Endothelial cell of umbilical vein (primary cell): ENCODE results near the gene GMCL2. TPM values are rescaled to one million over a fixed set of nuclear protein-coding genes. Genes with fewer than 3 reads are reported as not detected.

Source experiments
- BruUV-seq: library from RNA; stranded (reverse); fragments of 400-500 nt; replicated peaks from 2 replicates; lab custom pipeline; 2021; lab: Mats Ljungman, UMichigan
- CTCF ChIA-PET: fragments of 300-600, 350-600 bp; sonication (Branson Sonifier 250); formaldehyde crosslinking; loops from one replicate; lab custom pipeline; 2021; ENCODE audit warnings: antibody characterized with exemption, inconsistent platforms; lab: Charles Lee
- POLR2A ChIA-PET: fragments of 300-600, 350-600 bp; sonication (Branson Sonifier 250); formaldehyde crosslinking; loops from one replicate; lab custom pipeline; 2021; ENCODE audit warnings: antibody characterized with exemption, inconsistent platforms; lab: Charles Lee
- DNase-seq: peaks from one replicate; pipeline ENCODE4 v3.0.0-alpha.2; 2011; ENCODE audit warnings: low read depth, low spot score
- FAIRE-seq: peaks from 2 replicates; lab custom pipeline; 2011; peaks lifted over from hg19 to GRCh38; lab: Jason Lieb, UNC
- H2AFZ ChIP-seq: 2 replicates; pipeline ENCODE4 v1.6.0; 2012; ENCODE audit warnings: low read depth, low read length, control low read depth, inconsistent platforms
- H3K27ac ChIP-seq: 2 replicates; pipeline ENCODE4 v1.5.1; 2011; ENCODE audit warnings: low read depth, mild to moderate bottlenecking, control low read depth, low read length, moderate library complexity; ENCODE audit not compliant: insufficient read depth
- H3K27me3 ChIP-seq, 2 experiments: 2 replicates each; pipeline versions ENCODE4 v1.6.0 to v1.6.1; 2011; ENCODE audit warnings: low read length in 2 of 2, mixed read lengths in 1 of 2; ENCODE audit not compliant: control insufficient read depth in 2 of 2, insufficient read depth in 2 of 2
- H3K36me3 ChIP-seq, 2 experiments: 2 replicates in 1 of 2; 3 replicates in 1 of 2; pipeline ENCODE4 v1.5.1; 2011; ENCODE audit warnings: low read length in 2 of 2, mild to moderate bottlenecking in 1 of 2, moderate library complexity in 1 of 2; ENCODE audit not compliant: control insufficient read depth in 2 of 2, insufficient read depth in 2 of 2; ENCODE audit errors: extremely low read depth in 1 of 2
- H3K4me1 ChIP-seq: 3 replicates; pipeline ENCODE4 v1.5.1; 2011; ENCODE audit warnings: mild to moderate bottlenecking, low read length; ENCODE audit not compliant: control insufficient read depth, insufficient read depth; ENCODE audit errors: extremely low read depth
- H3K4me2 ChIP-seq: 2 replicates; pipeline ENCODE4 v1.6.1; 2011; ENCODE audit warnings: low read length, control low read depth, mixed read lengths; ENCODE audit not compliant: insufficient read depth
- H3K4me3 ChIP-seq, 3 experiments: fragments of 200-600 bp in 1 of 3; sonication (generic), shearing (Covaris generic) in 1 of 3; replicated peaks in 1 of 3; 2 replicates each; pipeline ENCODE4 v1.5.1; 2011 to 2016; ENCODE audit warnings: control low read depth in 3 of 3, low read length in 3 of 3, mild to moderate bottlenecking in 2 of 3, inconsistent platforms in 1 of 3, low read depth in 1 of 3, moderate library complexity in 1 of 3; ENCODE audit not compliant: insufficient read depth in 1 of 3
- H3K79me2 ChIP-seq: 2 replicates; pipeline ENCODE4 v1.6.0; 2012; ENCODE audit warnings: low read length, inconsistent platforms; ENCODE audit not compliant: control insufficient read depth, insufficient read depth
- H3K9ac ChIP-seq: replicated peaks from 2 replicates; pipeline ENCODE3; 2011; ENCODE audit warnings: low read length, control low read depth; ENCODE audit not compliant: insufficient read depth; ENCODE audit errors: extremely low read depth
- H3K9me1 ChIP-seq: replicated peaks from 3 replicates; pipeline ENCODE4 v1.6.0; 2011; ENCODE audit warnings: mild to moderate bottlenecking, low read length; ENCODE audit not compliant: control insufficient read depth, insufficient read depth; ENCODE audit errors: extremely low read depth
- H3K9me3 ChIP-seq: replicated peaks from 2 replicates; pipeline ENCODE4 v1.5.1; 2012; ENCODE audit warnings: low read length, inconsistent platforms; ENCODE audit not compliant: control insufficient read depth, insufficient read depth
- H4K20me1 ChIP-seq: replicated peaks from 2 replicates; pipeline ENCODE3; 2011; ENCODE audit warnings: mild to moderate bottlenecking, low read length; ENCODE audit not compliant: control insufficient read depth, insufficient read depth; ENCODE audit errors: extremely low read depth
- CTCF ChIP-seq, 2 donors: IDR thresholded peaks; 1 replicate in 1 of 2; 2 replicates in 1 of 2; pipeline ENCODE4 v1.5.1; 2011; ENCODE audit warnings: low read length in 2 of 2, mild to moderate bottlenecking in 2 of 2, moderate library complexity in 2 of 2, control low read depth in 1 of 2, inconsistent platforms in 1 of 2, low read depth in 1 of 2; ENCODE audit not compliant: insufficient read depth in 1 of 2; ENCODE audit errors: extremely low read depth in 1 of 2
- EZH2 ChIP-seq: IDR thresholded peaks from 2 replicates; pipeline ENCODE4 v1.6.1; 2012; ENCODE audit warnings: borderline replicate concordance, low read depth, mild to moderate bottlenecking, moderate library complexity, low read length, inconsistent platforms; ENCODE audit not compliant: severe bottlenecking
- MYC ChIP-seq: IDR thresholded peaks from one replicate; pipeline ENCODE4 v1.6.1; 2011; ENCODE audit warnings: mild to moderate bottlenecking, low read depth, low read length
- POLR2A ChIP-seq: IDR thresholded peaks from 2 replicates; pipeline ENCODE4 v1.6.1; 2012; ENCODE audit warnings: low read depth, mild to moderate bottlenecking, control low read depth, low read length
- dilution Hi-C: fragments of 300-500 bp; cut with MboI; formaldehyde crosslinking; loops from one replicate; pipeline ENCODE4 v1.15.0; 2019; ENCODE audit warnings: low sequenced_read_pairs; ENCODE audit not compliant: extremely low pct_ligation_motif_present
- intact Hi-C: fragments of 100-400 bp; cut with micrococcal nuclease; formaldehyde crosslinking; loops from one replicate; pipeline ENCODE4 v1.10.0; 2022
- polyA plus RNA-seq, 4 experiments: library from polyadenylated mRNA; depleted of rRNA in 3 of 4; stranded (reverse) in 3 of 4; unstranded in 1 of 4; fragments of >200 nt; gene quantifications; 2 replicates each; pipeline versions ENCODE4 v1.2.1 to v1.2.3, GENCODE V29; 2011 to 2012; ENCODE audit warnings: missing spikeins in 1 of 4
- total RNA-seq: library from RNA; stranded (reverse); gene quantifications from 2 replicates; pipeline ENCODE4 v1.2.3, GENCODE V29; 2021

GMCL2 gene
- total and polyA plus RNA-seq, 2 donors (not counting 3 experiments of a cell fraction or from before 2014, with no cell fraction given), result not detected

- Histone ChIP-seq H3K9me1 (no peaks in the 10 kb centered on the region), H3K9me3 (no peaks in the 10 kb centered on the region), H2AFZ (peak overlapping the region; percentile 79), H3K27ac (no peak overlapping the region), H3K4me2 (no peak overlapping the region), H4K20me1 (no peaks in the 10 kb centered on the region), H3K4me3 (no peak overlapping the region), H3K9ac (no peak overlapping the region), H3K27me3 (no peaks in the 10 kb centered on the region), H3K4me1 (peaks cover 20% of the 10 kb centered on the region), H3K79me2 (peaks cover 21% of the 10 kb centered on the region), H3K36me3 (peaks cover 0 to under 1% of the 10 kb centered on the region in 2 experiments)
- peak; percentile 73 for DNase-seq
- no peak for TF ChIP-seq POLR2A
- no peak for TF ChIP-seq EZH2
- TF ChIP-seq CTCF (IDR thresholded peaks at IDR 0.05; ENCODE audit: extremely low read depth in 1 of 2, insufficient read depth in 1 of 2, low read depth in 1 of 2, low read length in 2 of 2), result peak; percentile 76 to 87
- no peak for TF ChIP-seq MYC
- dilution Hi-C loops (no loop called here), intact Hi-C loops (loop anchor here (1.0 to 5.0 kb wide), 5 partner anchors 45 to 1322 kb away; partner anchors contain the start of gene COL23A1)
- ChIA-PET CTCF (interaction anchor here (0.5 to 1.9 kb wide), 25 partner anchors 9 to 1315 kb away, joined by 3 to 19 read pairs (median 4); partner anchors contain the start of genes HNRNPAB and RUFY1), POLR2A (interaction anchor here (0.7 kb wide), 1 partner anchor 31 kb away, joined by 3 read pairs; the partner anchor contains the start of gene HNRNPAB)
- no TSS peak for BruUV-seq
- peak; percentile 81 for FAIRE-seq
Observed at GRCh38 chr5:178234750-178235587, 47.8 kb upstream of the GMCL2 start.
